Sigmoid colon (tissue), 7 donors: ENCODE results near the gene DICER1. TPM values are rescaled to one million over a fixed set of nuclear protein-coding genes. Genes with fewer than 3 reads are reported as not detected.

ENCODE experiments used
- DNase-seq: peaks from one replicate; pipeline ENCODE4 v3.0.0-alpha.2; 2019
- H3K27ac ChIP-seq, 4 donors: fragments of 200-600 bp; sonication (generic); one replicate each; pipeline ENCODE4 v1.5.1; 2016 to 2019; ENCODE audit warnings: mild to moderate bottlenecking in 1 of 4
- H3K27me3 ChIP-seq, 3 donors: fragments of 200-600 bp; sonication (generic); one replicate each; pipeline ENCODE4 v1.5.1; 2019; ENCODE audit warnings: mild to moderate bottlenecking in 1 of 3
- H3K36me3 ChIP-seq, 4 donors: fragments of 200-600 bp; sonication (generic); one replicate each; pipeline ENCODE4 v1.5.1; 2016 to 2019
- H3K4me1 ChIP-seq, 4 donors: fragments of 200-600 bp; sonication (generic); one replicate each; pipeline ENCODE4 v1.5.1; 2017 to 2019
- H3K4me3 ChIP-seq, 4 donors: fragments of 200-600 bp; sonication (generic); one replicate each; pipeline ENCODE4 v1.5.1; 2017 to 2019; ENCODE audit warnings: mild to moderate bottlenecking in 2 of 4, moderate library complexity in 1 of 4
- H3K9me3 ChIP-seq, 4 donors: fragments of 200-600 bp in 3 of 4; sonication (generic) in 3 of 4; one replicate each; pipeline versions ENCODE4 v1.5.1 to v1.6.1; 2013 to 2019
- CTCF ChIP-seq, 4 experiments: fragments of 450-650 bp in 3 of 4; fragments of 200-600 bp in 1 of 4; IDR thresholded peaks; one replicate each; pipeline ENCODE4 v1.5.1; 2016 to 2019; ENCODE audit warnings: antibody characterized with exemption in 4 of 4, mild to moderate bottlenecking in 3 of 4, moderate library complexity in 2 of 4
- EP300 ChIP-seq, 4 donors: sonication (generic); formaldehyde crosslinking; IDR thresholded peaks; one replicate each; pipeline ENCODE4 v1.6.1; 2017; ENCODE audit warnings: antibody characterized with exemption in 4 of 4
- POLR2A ChIP-seq, 2 donors: fragments of 450-650 bp; IDR thresholded peaks; one replicate each; pipeline ENCODE4 v1.6.1; 2016; ENCODE audit warnings: antibody characterized with exemption in 2 of 2, mild to moderate bottlenecking in 2 of 2, moderate library complexity in 2 of 2
- POLR2AphosphoS5 ChIP-seq, 4 donors: sonication (generic); formaldehyde crosslinking; IDR thresholded peaks; one replicate each; pipeline ENCODE4 v1.6.1; 2017; ENCODE audit warnings: antibody characterized with exemption in 4 of 4
- WGBS, 2 donors: extraction: QIAGEN DNeasy Blood & Tissue Kit; methylation state at CpG; one replicate each; pipeline ENCODE4 v1.1.7; 2013; 5-methylcytosine and 5-hydroxymethylcytosine counted together
- intact Hi-C: fragments of 100-400 bp; cut with DNase I; formaldehyde crosslinking; loops from one replicate; pipeline ENCODE4 v1.15.1; 2023
- polyA plus RNA-seq, 3 donors: library from polyadenylated mRNA; stranded (reverse); fragments of 200-250 nt; gene quantifications; one replicate each; pipeline ENCODE4 v1.2.3, GENCODE V29; 2013
- total RNA-seq, 4 donors: library from RNA; depleted of rRNA; stranded (reverse); fragments of >200 nt; gene quantifications; one replicate each; pipeline ENCODE4 v1.1.0, GENCODE V29; 2016
- donor health status: healthy with polysubstance abuse.
- donor health status: Bipolar disorder and iron deficiency.
- donor health status: healthy.

Gene DICER1
- total and polyA plus RNA-seq, 7 donors, result 6.0 to 77.0 (median 44.9) TPM

GRCh38 chr14:95174184-95174792, 17.0 kb upstream of the DICER1 start:
- Histone ChIP-seq H3K9me3 (no peaks in the 10 kb centered on the region), H3K36me3 (no peaks in the 10 kb centered on the region), H3K27me3 (no peaks in the 10 kb centered on the region), H3K4me1 (no peaks in the 10 kb centered on the region), H3K4me3 (no peak overlapping the region), H3K27ac (no peak overlapping the region)
- 54 to 64% methylated on average over 2 of the region's 2 CpGs for whole genome bisulfite sequencing, 2 donors
- TF ChIP-seq CTCF (IDR thresholded peaks at IDR 0.05) (no peak), EP300 (IDR thresholded peaks at IDR 0.05) (no peak), POLR2A (IDR thresholded peaks at IDR 0.05) (no peak), POLR2AphosphoS5 (IDR thresholded peaks at IDR 0.05) (no peak)
- intact Hi-C loops, result no loop called here
- DNase-seq, result no peak

- Histone ChIP-seq H3K4me1 (no peaks in the 10 kb centered on the region), H3K9me3 (no peaks in the 10 kb centered on the region), H3K27me3 (no peaks in the 10 kb centered on the region), H3K36me3 (no peaks in the 10 kb centered on the region), H3K4me3 (no peak overlapping the region), H3K27ac (no peak overlapping the region)
- intact Hi-C loops, result no loop called here
- no peak for TF ChIP-seq POLR2AphosphoS5 (IDR thresholded peaks at IDR 0.05)
- no peak for DNase-seq
These were observed 16.2 kb upstream of the DICER1 start for GRCh38 chr14:95173518-95173917.

- Histone ChIP-seq H3K9me3 (peaks cover 0 to 3% (median 0%) of the 10 kb centered on the region in 4 donors), H3K36me3 (no peaks in the 10 kb centered on the region), H3K4me1 (no peaks in the 10 kb centered on the region), H3K4me3 (no peak overlapping the region), H3K27ac (no peak overlapping the region), H3K27me3 (no peaks in the 10 kb centered on the region)
- DNase-seq, result no peak
- TF ChIP-seq POLR2AphosphoS5 (IDR thresholded peaks at IDR 0.05), result no peak
- TF ChIP-seq CTCF (IDR thresholded peaks at IDR 0.05), result no peak
- TF ChIP-seq POLR2A (IDR thresholded peaks at IDR 0.05), result no peak
- no peak for TF ChIP-seq EP300 (IDR thresholded peaks at IDR 0.05)
- 55 to 86% methylated on average over 2 of the region's 2 CpGs for WGBS, 2 donors
- intact Hi-C loops, result no loop called here
These were observed 9.8 kb upstream of the DICER1 start for GRCh38 chr14:95167177-95167576.

- DNase-seq, result no peak
- 96% methylated on average over 3 of the region's 3 CpGs for WGBS, 2 donors
- Histone ChIP-seq H3K27me3 (no peaks in the 10 kb centered on the region), H3K4me3 (no peak overlapping the region), H3K36me3 (no peaks in the 10 kb centered on the region), H3K4me1 (no peaks in the 10 kb centered on the region), H3K9me3 (peaks cover 0 to 3% (median 0%) of the 10 kb centered on the region in 4 donors), H3K27ac (no peak overlapping the region)
- intact Hi-C loops, result no loop called here
- no peak for TF ChIP-seq POLR2A (IDR thresholded peaks at IDR 0.05)
- TF ChIP-seq CTCF (IDR thresholded peaks at IDR 0.05), result no peak
- no peak for TF ChIP-seq EP300 (IDR thresholded peaks at IDR 0.05)
- no peak for TF ChIP-seq POLR2AphosphoS5 (IDR thresholded peaks at IDR 0.05)
These were observed 8.2 kb upstream of the DICER1 start for GRCh38 chr14:95165517-95165916.

GRCh38 chr14:95164506-95164905, 7.2 kb upstream of the DICER1 start:
- intact Hi-C loops, result no loop called here
- WGBS, 2 donors, result 99% methylated on average over 1 of the region's 1 CpG
- Histone ChIP-seq H3K9me3 (peaks cover 0 to 3% (median 0%) of the 10 kb centered on the region in 4 donors), H3K36me3 (no peaks in the 10 kb centered on the region), H3K27me3 (no peaks in the 10 kb centered on the region), H3K27ac (no peak overlapping the region), H3K4me1 (no peaks in the 10 kb centered on the region), H3K4me3 (no peak overlapping the region)
- DNase-seq, result no peak
- TF ChIP-seq POLR2A (IDR thresholded peaks at IDR 0.05) (no peak), CTCF (IDR thresholded peaks at IDR 0.05) (no peak), EP300 (IDR thresholded peaks at IDR 0.05) (no peak), POLR2AphosphoS5 (IDR thresholded peaks at IDR 0.05) (no peak)
